ENCODE measurements around the gene TTLL11.

DNA sequence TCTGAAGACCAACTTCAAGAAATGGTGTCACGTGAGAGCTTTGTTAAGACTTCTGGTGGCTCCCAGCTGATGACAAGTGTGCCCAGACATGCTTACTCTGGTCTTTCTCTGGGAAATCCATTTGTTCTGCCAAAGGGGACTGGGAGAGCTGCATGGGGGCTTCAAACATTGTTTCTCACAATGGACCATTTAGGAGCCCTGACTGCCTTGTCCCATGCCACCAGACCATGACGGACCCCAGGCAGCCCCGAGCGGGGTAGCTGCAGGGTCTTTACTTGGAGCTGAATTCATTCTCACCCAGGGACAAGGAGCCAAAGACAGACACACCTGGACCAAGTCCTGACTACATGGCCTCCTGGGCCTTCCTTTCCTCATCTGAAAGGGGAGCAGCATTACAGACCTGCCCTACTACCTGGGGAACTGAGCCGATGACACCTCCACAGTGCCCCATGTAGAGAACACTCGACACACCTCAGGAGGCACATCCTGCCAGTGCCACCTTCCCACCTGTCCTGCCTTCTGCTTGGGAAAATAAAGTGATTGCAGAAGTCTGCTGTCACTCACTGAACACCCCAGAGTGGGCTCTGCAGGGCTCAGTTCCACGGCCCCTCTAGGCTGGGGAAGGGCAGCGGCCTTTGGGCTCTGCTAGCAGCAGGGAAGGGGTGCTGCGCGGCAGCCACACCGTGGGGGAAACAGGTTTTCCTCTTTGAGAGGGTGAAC, 272.7 kb downstream of the TTLL11 start:
- TF ChIP-seq ZNF70 (CRISPR knock-in tag; IDR thresholded peaks at IDR 0.05) (no peak), ARNTL (CRISPR knock-in tag; IDR thresholded peaks at IDR 0.05; ENCODE audit: borderline replicate concordance, low read depth) (no peak), TCF4 (CRISPR knock-in tag; IDR thresholded peaks at IDR 0.05; ENCODE audit: borderline replicate concordance) (no peak), OSR1 (CRISPR knock-in tag; IDR thresholded peaks at IDR 0.05) (no peak), RARB (CRISPR knock-in tag; IDR thresholded peaks at IDR 0.05) (no peak), CSDC2 (CRISPR knock-in tag; IDR thresholded peaks at IDR 0.05) (no peak), ZFP30 (CRISPR knock-in tag; IDR thresholded peaks at IDR 0.05) (no peak), PPARA (CRISPR knock-in tag; IDR thresholded peaks at IDR 0.05; ENCODE audit: borderline replicate concordance) (no peak)
- TF ChIP-seq, protein P1, sequence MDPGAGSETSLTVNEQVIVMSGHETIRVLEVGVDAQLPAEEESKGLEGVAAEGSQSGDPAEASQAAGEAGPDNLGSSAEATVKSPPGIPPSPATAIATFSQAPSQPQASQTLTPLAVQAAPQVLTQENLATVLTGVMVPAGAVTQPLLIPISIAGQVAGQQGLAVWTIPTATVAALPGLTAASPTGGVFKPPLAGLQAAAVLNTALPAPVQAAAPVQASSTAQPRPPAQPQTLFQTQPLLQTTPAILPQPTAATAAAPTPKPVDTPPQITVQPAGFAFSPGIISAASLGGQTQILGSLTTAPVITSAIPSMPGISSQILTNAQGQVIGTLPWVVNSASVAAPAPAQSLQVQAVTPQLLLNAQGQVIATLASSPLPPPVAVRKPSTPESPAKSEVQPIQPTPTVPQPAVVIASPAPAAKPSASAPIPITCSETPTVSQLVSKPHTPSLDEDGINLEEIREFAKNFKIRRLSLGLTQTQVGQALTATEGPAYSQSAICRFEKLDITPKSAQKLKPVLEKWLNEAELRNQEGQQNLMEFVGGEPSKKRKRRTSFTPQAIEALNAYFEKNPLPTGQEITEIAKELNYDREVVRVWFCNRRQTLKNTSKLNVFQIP (CRISPR knock-in tag; IDR thresholded peaks at IDR 0.05; ENCODE audit: borderline replicate concordance, low read depth): no peak
- TF ChIP-seq, protein P2, sequence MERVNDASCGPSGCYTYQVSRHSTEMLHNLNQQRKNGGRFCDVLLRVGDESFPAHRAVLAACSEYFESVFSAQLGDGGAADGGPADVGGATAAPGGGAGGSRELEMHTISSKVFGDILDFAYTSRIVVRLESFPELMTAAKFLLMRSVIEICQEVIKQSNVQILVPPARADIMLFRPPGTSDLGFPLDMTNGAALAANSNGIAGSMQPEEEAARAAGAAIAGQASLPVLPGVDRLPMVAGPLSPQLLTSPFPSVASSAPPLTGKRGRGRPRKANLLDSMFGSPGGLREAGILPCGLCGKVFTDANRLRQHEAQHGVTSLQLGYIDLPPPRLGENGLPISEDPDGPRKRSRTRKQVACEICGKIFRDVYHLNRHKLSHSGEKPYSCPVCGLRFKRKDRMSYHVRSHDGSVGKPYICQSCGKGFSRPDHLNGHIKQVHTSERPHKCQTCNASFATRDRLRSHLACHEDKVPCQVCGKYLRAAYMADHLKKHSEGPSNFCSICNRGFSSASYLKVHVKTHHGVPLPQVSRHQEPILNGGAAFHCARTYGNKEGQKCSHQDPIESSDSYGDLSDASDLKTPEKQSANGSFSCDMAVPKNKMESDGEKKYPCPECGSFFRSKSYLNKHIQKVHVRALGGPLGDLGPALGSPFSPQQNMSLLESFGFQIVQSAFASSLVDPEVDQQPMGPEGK (CRISPR knock-in tag; IDR thresholded peaks at IDR 0.05; ENCODE audit: borderline replicate concordance): no peak
- TF ChIP-seq, protein P3, sequence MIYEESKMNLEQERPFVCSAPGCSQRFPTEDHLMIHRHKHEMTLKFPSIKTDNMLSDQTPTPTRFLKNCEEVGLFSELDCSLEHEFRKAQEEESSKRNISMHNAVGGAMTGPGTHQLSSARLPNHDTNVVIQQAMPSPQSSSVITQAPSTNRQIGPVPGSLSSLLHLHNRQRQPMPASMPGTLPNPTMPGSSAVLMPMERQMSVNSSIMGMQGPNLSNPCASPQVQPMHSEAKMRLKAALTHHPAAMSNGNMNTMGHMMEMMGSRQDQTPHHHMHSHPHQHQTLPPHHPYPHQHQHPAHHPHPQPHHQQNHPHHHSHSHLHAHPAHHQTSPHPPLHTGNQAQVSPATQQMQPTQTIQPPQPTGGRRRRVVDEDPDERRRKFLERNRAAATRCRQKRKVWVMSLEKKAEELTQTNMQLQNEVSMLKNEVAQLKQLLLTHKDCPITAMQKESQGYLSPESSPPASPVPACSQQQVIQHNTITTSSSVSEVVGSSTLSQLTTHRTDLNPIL (CRISPR knock-in tag; IDR thresholded peaks at IDR 0.05; ENCODE audit: low read depth): no peak

All from SK-N-SH treated with all-trans-retinoic acid at 6 μM for 48 hours (cell line).